Adrenal gland (tissue), 5 donors: ENCODE measurements around the gene MAP2K5.

Source experiments
- POLR2A ChIP-seq, 2 donors: fragments of 450-650 bp; IDR thresholded peaks; one replicate each; pipeline ENCODE4 v1.6.1; 2017; ENCODE audit warnings: antibody characterized with exemption in 2 of 2, mild to moderate bottlenecking in 2 of 2, moderate library complexity in 1 of 2
- TF ChIP-seq, protein P1 (sequence below), 6 experiments: fragments of 450-650 bp in 4 of 6; fragments of 200-600 bp in 2 of 6; sonication (generic) in 1 of 6; IDR thresholded peaks; 1 replicate in 5 of 6; 2 replicates in 1 of 6; pipeline versions ENCODE4 v1.5.1 to v1.8.0; 2016 to 2021; ENCODE audit warnings: antibody characterized with exemption in 6 of 6, mild to moderate bottlenecking in 2 of 6, moderate library complexity in 1 of 6
- donor health status: DM: no; HTN: no; CAD: no.

GRCh38 chr15:67660874-67661606 lies 118.5 kb downstream of the MAP2K5 start:
- TF ChIP-seq, protein P1, sequence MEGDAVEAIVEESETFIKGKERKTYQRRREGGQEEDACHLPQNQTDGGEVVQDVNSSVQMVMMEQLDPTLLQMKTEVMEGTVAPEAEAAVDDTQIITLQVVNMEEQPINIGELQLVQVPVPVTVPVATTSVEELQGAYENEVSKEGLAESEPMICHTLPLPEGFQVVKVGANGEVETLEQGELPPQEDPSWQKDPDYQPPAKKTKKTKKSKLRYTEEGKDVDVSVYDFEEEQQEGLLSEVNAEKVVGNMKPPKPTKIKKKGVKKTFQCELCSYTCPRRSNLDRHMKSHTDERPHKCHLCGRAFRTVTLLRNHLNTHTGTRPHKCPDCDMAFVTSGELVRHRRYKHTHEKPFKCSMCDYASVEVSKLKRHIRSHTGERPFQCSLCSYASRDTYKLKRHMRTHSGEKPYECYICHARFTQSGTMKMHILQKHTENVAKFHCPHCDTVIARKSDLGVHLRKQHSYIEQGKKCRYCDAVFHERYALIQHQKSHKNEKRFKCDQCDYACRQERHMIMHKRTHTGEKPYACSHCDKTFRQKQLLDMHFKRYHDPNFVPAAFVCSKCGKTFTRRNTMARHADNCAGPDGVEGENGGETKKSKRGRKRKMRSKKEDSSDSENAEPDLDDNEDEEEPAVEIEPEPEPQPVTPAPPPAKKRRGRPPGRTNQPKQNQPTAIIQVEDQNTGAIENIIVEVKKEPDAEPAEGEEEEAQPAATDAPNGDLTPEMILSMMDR (IDR thresholded peaks at IDR 0.05) = no peak
- no peak for TF ChIP-seq POLR2A (IDR thresholded peaks at IDR 0.05)
